GM20000 (cell line): Measurements from ENCODE around the gene REPS1.
"Not testable (repeated sequence)": the region's sequence is repeated elsewhere in the genome, so short reads cannot be mapped to it uniquely, and the experiment has no call there.

Experiments used
- DNase-seq: peaks from one replicate; pipeline ENCODE4 v3.0.0; 2012; ENCODE audit warnings: low spot score
- TF ChIP-seq, protein P1 (sequence below): IDR thresholded peaks from 2 replicates; pipeline ENCODE4 v1.5.1; 2012; ENCODE audit warnings: mild to moderate bottlenecking, control low read depth; ENCODE audit errors: extremely low read depth, missing control alignments

REPS1 gene

DNA sequence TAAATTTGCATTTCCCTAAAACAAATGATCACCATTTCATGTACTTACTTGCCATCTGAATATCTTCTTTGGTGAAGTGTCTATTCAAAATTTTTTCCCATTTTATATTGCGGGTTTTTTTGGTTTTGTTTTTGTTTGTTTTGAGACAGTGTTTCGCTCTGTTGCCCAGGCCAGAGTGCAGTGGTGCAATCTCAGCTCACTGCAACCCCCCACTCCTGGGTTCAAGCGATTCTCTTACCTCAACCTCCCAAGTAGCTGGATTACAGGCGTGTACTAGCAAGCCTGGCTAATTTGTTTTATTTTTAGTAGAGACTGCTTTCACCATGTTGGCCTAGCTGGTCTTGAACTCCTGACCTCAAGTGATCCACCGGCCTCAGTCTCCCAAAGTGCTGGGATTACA, 9.1 kb upstream of the REPS1 start:
- no peak for DNase-seq
- TF ChIP-seq, protein P1, sequence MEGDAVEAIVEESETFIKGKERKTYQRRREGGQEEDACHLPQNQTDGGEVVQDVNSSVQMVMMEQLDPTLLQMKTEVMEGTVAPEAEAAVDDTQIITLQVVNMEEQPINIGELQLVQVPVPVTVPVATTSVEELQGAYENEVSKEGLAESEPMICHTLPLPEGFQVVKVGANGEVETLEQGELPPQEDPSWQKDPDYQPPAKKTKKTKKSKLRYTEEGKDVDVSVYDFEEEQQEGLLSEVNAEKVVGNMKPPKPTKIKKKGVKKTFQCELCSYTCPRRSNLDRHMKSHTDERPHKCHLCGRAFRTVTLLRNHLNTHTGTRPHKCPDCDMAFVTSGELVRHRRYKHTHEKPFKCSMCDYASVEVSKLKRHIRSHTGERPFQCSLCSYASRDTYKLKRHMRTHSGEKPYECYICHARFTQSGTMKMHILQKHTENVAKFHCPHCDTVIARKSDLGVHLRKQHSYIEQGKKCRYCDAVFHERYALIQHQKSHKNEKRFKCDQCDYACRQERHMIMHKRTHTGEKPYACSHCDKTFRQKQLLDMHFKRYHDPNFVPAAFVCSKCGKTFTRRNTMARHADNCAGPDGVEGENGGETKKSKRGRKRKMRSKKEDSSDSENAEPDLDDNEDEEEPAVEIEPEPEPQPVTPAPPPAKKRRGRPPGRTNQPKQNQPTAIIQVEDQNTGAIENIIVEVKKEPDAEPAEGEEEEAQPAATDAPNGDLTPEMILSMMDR, result no peak

DNA sequence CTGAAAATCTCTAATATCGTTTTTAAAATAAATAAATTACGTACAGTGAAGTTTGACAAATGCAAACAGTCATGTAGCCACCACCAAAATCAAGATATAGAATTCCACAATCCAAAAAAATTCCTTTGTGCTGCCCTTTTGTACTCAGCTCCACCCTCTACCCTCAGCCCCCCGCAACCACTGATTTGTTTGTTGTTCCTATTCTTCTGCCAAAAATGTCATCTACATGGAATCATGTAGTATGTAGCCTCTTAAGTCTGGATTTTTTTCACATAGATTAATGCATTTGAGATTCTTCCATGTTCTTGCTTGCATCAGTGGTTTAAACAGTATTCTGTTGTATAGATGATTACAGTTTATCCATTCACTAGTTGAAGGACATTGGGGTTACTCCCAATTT, 8.5 kb upstream of the REPS1 start:
- TF ChIP-seq, protein P1, result no peak
- no peak for DNase-seq

DNA sequence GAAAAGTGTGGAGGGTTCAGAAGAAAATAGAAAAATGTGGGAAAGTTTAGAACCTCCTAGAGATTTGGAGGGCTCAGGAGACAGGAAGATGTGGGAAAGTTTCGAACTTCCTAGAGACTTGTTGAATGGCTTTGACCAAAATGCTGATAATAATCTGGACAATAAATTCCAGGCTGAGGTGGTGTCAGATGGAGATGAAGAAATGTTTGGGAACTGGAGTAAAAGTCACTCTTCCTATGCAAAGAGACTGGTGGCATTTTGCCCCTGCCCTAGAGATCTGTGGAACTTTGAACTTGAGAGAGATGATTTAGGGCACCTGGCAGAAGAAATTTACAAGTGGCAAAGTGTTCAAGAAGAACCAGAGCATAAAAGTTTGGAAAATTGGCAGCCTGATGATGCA, 5.4 kb upstream of the REPS1 start:
- DNase-seq, result not testable (repeated sequence)

DNA sequence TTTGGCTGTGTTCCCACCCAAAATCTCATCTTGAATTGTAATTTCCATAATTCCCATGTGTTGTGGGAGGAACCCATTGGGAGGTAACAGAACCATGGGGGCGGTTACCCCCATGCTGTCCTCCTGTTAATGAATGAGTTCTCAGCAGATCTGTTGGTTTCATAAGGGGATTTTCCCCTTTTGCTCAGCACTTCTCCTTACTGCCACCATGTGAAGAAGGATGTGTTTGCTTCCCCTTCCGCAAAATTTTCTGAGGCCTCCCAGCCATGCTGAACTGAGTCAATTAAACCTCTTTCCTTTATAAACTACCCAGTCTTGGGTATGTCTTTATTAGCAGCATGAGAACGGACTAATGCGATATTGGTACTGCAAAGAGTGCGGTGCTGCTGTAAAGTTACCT, 4.9 kb upstream of the REPS1 start:
- DNase-seq, result not testable (repeated sequence)

DNA sequence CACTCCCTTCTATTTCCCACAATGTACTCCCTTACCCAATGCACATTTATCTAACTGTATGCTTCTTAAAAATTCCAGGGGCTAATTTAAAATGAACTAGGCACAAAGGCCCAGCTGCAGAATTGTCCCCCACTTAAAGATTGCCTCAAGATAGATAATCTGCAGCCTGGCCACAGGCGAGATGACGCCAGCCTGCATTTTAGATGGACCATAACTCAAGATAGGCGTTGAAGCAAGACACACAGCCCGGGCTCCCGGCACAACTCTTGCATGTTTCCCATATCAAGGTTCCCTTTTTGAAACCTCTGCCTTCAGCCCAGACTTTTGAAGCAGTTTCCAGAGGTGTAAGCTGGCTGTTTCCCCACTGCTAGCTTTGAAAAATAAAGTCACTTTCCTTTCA, 3.2 kb upstream of the REPS1 start:
- TF ChIP-seq, protein P1, result no peak
- DNase-seq, result no peak

DNA sequence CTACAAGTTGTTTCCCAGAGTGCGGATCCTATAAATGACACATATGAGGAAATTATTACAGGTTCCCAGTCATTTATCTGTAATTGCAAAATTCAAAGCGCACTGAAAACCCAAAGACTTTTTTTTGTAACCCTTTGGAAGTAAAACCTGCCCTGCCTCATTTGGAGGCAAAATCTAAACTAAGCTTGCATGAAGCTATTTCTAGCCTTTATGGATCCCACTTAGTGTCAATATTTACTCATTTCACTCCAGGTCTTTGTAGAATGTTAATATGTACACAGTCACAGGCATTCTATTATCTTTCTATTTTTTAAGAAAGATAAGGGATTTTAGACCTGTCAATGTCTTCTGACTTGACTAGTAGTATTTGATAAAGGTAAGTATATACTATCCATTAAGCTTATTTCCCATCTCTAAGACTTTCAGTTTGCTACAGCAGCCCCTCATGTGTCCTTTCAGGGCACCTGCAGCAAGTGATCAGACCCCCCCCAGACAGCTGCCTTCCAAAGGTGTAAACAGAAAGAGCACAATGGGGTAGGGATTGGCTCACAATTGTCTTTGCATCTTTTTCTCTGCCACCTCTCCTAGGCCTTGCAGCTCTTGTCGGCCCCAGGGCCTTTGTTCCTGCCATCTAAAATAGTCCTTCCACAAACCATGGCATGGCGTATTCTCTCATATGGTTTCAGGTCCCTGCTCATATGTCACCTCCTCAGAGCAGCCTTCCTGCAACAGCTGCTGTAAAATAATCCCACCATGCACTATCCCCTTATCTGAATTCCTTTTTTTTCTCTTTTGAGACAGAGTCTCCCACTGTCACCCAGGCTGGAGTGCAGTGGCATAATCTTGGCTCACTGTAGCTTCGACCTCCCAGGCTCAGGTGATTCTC, 1.3 kb upstream of the REPS1 start:
- no peak for DNase-seq
- TF ChIP-seq, protein P1, result no peak

DNA sequence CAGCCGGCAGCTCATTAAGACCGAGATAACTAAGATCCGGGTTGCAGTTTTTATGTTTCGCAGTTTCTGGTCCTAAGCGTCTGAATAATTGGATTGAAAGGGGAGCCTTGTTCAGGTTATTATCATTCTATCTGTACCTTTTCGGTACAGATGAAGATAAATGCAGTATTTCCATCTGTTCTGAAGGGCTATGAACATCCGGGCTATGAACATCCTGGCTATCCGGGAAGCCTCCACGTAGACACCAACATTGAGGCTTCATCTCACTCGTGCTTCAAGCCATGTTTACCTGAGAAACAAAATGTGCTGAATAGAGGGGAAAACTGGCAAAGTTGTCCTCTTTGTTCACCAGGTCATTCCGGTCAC, 399 bp upstream of the REPS1 start:
- TF ChIP-seq, protein P1, result no peak
- no peak for DNase-seq

DNA sequence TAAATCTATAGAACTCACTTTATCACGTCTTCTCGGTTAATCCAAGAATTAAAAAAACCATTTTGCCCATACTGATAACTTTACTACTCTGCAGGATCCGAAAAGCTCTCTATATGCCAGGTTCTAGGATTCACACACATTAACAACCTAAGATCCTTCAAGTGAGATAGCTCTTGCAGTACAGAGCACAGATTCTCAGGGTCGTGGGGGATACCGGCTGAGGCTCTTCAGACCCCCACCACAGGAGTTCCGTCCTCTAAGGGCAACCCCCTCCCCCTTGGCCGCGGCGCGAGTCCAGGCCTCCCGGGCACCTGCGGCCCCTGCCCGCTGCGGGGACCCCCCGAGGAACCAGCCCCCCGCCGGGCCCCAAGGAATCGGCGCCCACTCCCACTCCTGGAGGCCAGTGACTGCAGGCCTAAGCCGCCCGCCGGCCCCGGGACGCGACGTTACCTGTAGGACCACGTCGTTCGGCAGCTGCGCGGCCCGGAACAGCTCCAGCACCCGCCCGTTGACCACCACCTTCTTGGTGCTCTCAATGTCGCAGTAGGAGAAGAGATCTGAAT, 892 bp downstream of the REPS1 start:
- DNase-seq, result no peak
- TF ChIP-seq, protein P1, result no peak
